ENCODE data around the gene GJA4.
A peak's percentile ranks its signal among the peaks of the same experiment; 100 is the strongest.
"Not testable (repeated sequence)": the region's sequence is repeated elsewhere in the genome, so short reads cannot be mapped to it uniquely, and the experiment has no call there.

The GJA4 gene

DNA sequence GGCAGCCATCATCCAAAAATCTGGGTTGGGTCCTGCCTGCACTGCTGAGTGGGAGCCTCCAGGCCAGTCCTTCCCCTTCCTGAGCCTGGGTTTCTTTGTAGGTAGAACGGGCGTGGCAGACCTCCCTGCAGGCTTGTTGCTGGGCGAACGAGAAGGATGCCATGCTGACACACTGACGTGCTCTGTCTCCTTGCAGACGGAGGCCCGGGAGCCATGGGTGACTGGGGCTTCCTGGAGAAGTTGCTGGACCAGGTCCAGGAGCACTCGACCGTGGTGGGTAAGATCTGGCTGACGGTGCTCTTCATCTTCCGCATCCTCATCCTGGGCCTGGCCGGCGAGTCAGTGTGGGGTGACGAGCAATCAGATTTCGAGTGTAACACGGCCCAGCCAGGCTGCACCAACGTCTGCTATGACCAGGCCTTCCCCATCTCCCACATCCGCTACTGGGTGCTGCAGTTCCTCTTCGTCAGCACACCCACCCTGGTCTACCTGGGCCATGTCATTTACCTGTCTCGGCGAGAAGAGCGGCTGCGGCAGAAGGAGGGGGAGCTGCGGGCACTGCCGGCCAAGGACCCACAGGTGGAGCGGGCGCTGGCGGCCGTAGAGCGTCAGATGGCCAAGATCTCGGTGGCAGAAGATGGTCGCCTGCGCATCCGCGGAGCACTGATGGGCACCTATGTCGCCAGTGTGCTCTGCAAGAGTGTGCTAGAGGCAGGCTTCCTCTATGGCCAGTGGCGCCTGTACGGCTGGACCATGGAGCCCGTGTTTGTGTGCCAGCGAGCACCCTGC is 1.4 kb downstream of the GJA4 start:
- DNase-seq: no peak

DNA sequence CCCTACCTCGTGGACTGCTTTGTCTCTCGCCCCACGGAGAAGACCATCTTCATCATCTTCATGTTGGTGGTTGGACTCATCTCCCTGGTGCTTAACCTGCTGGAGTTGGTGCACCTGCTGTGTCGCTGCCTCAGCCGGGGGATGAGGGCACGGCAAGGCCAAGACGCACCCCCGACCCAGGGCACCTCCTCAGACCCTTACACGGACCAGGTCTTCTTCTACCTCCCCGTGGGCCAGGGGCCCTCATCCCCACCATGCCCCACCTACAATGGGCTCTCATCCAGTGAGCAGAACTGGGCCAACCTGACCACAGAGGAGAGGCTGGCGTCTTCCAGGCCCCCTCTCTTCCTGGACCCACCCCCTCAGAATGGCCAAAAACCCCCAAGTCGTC is 2.0 kb downstream of the GJA4 start:
- no peak for DNase-seq

DNA sequence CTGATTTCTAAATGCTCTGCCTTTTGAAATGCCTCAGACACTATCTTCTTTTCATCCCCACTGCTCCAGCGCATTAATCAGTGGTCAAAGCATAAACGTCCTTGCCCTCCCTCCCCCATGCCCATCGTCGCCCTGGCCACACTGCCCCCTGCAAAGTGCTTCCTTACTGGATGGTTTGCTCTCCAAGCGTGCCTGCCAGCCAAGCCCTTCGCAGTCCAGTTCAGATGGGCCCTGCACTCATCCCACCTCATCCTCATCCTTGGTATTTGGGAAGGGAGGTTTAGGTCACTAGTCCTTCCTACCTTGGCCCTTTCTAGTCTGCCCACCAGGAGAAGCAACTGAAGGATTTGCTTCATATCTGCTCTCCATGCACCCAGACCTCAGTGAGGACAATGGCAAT is 3.1 kb downstream of the GJA4 start:
- DNase-seq: no peak

DNA sequence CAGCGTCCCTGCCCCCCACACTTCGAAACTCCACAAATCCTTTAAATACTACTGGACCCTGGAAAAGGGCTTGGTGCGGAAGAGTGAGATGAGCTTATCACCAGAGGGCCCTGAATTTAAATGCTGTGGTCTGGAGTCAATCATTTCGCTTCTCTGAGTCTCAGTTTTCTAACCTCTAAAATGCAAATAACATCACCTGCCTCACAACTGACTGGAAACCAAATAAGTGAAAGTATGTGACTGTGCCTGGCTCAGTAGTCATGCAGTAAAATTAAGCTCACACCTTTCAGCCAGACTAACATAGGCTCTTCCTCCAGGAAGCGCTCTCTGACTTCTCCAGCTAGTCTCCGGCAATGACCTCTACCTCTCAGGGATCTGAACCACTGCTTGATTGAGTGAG is 4.2 kb downstream of the GJA4 start:
- no peak for DNase-seq

DNA sequence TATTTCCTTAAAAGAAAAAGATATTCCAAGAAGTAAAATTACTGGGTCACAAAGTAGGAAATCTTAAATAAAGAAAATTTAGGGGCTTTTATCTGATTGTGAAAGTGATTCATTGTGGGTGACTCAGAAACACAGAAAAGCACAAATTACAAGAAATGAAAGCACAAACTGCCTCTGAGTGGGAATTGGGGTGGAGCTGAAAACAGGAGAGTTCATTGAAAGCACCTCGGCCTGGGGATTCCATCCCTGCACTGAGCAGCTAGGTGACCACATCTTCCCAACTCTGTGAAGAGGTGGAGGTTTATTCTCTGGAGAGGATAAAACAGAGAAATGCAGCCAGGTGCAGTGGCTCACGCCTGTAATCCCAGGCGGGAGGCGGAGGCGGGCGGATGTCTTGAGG is 7.4 kb downstream of the GJA4 start:
- DNase-seq: no peak

DNA sequence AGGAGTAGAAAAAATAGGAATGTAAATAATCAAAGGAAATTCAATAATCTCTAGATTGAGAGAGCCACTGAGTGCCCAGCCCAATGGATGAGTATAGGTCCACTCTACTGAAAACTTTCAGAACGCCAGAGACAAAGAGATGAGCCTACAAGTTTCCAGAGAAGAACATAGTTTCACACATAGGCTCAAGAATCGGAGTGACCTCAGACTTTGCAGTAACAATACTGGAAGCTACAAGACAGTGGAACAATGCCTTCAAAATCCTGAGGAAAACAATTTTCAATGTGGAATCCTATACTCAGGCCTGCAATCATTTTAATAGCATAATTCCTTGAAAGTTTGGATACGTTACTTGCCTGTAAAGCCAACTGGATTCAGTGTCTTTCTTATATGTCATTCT is 11.0 kb downstream of the GJA4 start:
- DNase-seq: no peak

DNA sequence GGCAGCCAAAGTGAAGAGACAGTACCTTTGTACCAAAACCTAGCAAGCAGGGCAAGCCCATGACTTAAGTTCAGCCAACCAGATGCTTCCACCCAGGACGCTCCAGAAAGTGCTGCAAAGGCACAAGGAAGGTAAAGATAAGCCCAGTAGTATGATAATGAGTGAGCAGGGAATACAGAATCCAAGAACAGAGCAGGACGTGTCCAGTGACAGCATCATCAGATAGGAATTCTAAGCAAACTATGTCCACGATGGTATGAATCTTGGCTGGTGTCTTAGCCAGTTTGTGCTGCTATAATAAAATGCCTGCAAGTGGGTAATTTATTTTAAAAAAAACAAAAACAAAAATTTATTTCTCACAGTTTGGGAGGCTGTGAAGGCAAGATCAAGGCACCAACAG is 13.6 kb downstream of the GJA4 start:
- DNase-seq: peak; percentile 11

DNA sequence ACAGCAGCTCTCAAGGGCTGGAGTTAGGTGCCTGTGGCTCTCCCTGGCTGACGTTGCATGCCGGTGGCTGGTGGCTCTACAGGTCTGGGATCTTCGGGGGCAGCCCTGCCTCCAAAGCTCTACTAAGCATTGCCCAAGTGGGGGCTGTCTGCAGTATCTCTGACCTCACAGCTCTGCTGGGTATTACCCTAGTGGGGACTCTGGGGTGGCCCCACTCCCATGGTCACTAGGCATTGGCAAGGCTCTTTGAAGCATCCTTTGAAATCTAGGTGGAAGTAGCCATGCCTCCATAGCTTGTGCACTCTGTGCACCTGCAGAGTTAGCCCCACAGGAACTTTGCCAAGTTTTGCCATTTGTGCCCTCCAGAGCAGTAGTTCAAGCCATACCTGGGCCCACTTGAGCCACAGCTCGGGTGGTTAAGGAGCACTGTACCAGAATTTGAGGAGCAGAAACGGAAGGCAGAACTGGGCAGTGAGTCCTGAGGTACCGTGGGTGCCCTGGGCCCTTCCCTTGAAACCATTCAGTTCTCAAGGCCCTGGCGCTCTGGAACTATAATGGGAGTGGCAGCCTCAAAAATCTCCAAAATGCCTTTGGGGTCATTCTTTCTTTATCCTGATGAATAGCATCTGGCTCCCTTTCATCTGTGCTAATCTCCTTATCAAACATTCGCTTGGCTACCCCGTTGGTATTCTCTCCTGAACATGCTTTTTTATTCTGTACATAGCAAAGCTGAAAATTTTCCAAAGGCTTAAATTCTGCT is 15.4 kb downstream of the GJA4 start:
- DNase-seq: no peak

DNA sequence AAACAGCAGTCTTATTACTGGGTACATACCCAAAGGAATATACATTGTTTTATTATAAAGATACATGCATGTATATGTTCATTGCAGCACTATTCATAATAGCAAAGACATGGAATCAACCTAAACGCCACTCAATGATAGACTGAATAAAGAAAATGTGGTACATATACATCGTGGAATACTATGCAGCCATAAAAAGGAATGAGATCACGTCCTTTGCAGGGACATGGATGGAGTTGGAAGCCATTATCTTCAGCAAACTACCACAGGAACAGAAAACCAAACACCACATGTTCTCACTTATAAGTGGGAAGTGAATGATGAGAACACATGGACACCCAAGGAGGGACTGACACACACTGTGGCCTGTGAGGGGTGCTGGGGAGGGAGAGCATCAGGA is 18.0 kb downstream of the GJA4 start:
- DNase-seq: not testable (repeated sequence)

DNA sequence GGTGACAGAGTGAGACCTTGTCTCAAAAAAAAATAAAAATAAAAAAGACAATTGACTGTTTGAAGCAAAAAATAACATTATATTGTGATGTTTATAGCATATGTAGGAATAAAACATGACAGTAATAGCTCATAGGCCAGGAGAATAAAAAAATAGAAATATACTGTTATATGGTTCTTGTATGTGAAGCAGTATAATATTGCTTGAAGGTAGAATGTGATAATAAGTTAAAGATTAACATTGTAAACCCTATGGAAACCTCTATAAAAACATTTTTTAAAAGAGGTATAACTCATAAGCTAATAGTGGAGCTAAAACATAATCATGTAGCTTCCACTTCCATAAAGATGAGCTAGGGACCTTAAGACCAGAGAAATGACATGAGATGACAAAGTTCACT is 23.5 kb downstream of the GJA4 start:
- no peak for DNase-seq

DNA sequence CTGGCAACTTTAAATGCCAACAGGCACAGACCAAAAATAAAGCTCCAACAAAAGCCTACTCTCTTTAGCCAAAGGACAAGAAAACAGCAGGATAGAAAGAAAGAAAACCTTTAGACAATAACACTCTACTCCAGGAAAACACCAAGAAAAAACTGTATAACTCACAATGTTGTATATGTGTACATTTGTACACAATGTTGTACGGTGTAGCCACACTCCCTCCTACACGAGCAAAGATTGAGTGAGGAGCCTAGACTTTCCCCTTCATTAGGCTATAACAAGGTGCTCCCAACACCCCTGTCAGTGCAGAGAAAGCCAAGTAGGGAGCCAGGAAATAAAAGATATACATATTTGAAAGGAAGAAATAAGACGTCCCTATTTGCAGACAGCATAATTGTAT is 24.0 kb downstream of the GJA4 start:
- DNase-seq: no peak

DNA sequence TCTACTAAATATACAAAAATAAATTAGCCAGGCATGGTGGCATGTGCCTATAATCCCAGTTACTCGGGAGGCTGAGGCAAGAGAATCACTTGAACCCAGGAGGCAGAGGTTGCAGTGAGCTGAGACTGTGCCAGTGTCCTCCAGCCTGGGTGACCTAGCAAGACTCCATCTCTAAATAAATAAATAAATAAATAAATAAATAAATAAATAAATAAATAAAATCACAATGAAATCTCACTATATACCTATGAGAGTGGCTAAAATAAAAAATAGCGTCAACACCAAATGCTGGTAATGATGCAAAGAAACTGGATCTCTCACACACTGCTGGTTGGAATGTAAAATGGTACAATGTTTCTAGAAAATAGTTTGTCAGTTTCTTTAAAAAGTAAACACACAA is 26.1 kb downstream of the GJA4 start:
- DNase-seq: not testable (repeated sequence)

DNA sequence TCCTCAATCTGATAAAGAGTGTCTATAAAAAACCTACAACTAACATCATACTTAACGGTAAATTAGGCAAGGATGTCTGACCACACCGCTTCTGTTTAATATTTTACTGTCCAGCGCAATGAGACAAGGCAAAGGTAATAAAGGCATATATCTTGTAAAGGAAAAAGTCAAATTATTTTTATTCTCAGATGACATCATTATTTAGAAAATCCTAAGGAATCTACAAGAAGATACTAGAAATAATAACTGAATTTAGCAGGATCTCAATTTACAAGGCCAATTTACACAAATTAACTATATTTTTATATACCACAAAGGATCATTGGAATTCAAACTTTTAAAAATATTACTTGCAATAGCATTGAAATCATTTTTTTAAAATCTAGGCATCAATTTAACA is 29.4 kb downstream of the GJA4 start:
- no peak for DNase-seq

DNA sequence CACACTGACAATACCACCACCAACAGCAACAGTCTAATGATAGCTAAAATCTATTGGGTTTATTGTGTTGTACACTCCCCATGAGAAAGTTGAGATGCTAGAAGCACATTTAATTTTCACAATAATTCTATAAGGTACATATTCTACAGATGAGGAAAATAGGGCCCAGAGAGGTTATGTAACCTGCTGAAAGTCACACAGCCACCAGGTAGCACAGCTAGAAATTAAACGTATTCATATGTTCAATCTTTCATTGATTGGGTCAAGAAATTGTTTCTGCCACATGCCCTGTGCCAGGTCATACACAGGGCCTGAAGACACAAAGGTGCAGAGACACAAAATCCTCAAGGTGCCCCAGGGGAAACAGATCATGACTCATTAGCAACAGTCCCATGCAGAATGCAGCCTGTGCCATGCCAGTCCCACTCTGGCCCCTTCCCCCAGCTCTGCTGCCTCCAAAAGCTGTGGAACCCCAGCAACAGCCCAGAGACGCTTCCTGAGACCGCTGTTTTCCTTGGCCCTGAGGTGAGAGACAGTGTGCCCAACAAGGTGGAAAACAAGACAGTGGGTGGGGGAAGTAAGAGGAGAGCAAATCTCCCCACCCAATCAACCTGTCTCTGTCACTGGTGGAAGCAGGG is 32.1 kb downstream of the GJA4 start:
- no peak for DNase-seq

DNA sequence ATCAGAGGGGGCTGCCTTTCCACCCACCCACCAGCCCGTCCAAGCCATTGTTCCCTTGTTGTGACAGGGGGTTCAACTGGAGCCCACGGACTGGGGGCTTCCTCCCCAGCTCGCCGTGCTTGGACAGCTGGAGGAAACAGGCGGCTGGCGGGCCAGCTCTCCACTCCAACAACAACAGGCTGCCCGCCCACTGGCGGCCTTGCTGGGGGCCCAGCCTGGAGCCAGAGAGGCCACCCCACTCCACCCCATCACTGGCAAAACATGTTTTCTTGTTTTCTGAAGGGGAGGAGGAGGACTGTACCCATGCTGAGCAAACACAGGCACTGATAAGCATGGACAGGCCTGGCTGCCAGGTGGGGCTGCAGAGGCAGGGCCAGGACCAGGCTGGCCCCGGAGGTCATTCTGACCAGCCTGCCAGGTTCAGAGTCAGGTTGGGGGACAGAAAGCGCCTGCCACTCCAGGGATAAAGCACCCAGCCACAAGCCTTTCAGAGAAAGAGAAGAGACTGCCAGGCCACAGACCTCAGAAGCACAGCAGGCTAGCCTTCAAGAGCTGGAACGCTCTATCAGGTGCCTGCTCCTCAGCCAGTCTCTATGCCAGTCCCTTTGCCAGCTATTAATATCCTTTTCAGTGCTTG is 32.8 kb downstream of the GJA4 start:
- no peak for DNase-seq

DNA sequence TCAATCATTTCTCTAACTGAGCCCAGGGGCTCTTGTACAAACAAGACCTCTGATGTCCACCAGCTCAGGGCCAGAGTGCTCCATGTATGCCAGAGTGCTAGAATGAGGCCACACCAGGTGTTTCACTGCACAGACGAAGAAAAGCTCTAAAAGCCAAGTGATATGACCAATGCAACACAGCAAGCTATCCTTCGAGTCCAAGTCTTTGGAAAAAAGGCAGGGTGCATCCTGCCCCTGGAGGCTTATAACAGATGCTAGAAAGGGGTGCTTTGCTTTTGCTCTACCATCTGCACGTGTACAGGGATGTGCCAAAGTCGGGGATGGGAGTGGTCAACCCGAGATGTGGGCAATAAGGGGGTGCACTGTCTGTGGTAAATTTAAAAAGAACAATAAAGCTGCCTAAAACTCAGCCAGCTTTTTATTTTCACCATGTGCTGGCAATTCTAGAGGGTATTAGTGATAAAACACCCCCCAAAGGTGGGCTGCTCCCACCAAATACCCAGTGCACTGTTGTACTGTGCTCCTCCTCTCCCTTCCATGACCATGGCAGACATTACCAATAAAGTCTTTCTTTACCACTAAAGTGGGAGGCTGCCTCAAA is 34.6 kb downstream of the GJA4 start:
- no peak for DNase-seq

DNA sequence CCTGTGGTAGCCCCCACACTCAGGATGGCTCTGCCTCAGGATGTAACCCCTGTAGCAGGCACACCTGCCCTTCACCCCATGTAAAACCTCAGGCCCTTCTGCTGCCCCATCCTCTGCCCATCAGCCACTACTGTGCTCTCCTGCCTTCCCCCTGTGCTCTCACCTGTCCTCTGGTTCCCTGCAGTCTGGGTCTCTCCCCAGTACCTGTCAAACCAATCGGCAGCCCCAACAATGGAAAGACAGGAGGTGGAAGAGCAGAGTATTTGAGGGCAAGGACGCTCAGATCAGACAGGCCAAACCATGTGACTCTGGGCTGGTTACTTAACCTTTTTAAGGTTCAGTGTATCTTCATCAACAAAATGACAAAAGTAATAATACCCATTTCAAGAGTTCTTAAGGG is 35.8 kb downstream of the GJA4 start:
- no peak for DNase-seq

DNA sequence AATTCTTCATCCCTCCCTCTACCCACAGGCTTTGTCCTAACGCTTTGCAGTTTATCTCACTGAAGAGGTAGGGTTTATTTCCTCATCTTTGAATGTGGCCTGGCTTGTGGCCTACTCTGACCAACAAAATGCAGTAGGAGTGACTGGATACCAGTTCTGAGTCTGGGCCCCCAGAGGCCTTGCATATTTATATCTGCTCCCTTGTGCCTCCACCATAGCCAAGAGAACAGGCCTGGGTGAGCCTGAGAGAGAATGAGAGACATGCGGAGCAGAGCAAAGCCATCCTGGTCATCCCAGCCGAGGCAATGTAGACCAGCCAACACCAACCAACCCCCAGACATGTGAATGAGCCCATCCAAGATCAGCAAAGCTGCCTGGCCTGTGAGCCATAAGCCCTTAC is 36.5 kb downstream of the GJA4 start:
- DNase-seq: peak; percentile 10

DNA sequence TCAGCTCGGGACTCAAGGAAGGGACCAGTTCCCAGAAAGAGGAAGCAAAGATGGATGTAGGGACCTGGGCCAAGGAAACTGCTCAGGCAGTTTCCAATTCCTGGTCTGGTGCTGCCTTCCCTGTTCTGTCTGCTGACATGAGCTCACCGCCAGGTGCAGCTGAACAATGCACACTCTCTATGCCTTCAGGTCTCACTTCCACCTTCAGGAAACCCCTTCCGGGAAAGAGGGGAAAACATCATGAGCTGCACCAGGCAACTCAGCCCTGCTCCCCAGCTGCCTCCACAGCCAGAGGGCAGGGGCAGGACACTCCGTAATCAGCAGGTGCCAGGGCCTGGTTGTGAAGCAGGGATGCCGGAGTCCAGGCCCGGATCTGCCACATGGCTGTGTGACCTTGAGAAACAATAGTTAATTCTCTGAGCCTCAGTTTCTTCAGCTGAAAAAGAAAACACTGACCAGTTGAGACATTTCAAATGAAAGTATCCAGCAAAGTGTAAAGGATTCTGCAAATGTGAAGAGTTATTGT is 39.0 kb downstream of the GJA4 start:
- DNase-seq: no peak

DNA sequence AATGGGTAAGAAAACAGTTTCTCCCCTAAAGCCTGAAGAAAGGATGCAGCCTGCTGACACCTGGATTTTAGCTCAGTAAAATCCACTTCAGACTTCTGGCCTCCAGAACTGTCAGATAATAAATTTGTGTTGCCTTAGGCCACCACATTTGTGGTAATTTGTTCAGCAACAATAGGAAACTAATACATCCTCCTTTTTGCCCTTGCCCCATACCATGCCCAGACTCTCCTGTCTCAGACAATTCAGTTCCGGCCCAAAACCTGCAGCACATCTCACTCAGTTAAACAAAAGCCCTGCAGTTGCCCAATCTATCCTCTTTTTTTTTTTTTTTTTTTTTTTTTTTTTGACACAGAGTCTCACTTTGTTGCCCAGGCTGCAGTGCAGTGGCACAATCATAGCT is 40.9 kb downstream of the GJA4 start:
- no peak for DNase-seq

DNA sequence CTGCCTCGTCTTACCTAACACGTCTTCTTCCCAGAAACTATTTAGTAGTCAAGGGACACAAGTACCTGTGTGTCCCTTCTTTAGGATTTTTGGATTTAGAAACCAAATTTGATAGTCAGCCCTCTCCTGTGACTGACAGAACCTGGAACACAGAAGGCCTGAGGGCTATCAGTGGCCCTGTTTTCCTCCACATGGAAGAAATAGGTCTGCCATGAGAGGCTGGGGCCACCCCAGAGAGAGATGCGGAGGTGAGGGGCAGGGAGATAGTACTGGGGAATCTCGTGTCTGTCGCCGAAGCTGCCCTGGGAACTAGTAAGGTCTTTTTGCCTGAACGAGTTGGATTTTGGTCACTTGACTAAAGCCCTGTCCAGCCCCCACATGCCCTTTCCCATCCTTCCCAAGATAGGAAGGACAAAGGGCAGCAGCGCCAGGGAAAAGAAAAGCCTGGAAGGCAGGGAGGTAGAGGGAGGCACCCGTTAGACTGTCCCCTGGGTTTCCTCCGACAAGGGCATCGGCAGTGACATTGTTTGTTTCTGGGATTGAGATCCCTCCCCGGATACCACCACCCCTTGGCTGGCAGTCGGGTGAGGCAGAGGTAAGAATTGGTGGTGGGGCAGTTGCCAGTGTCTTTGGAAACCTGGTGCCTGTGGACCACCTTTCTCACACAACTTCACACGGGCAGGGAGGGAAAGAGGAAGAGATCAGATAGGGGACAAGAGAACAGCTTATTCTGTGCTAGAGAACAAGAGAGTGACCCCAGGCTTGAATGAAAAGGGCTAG is 46.9 kb downstream of the GJA4 start:
- no peak for DNase-seq

DNA sequence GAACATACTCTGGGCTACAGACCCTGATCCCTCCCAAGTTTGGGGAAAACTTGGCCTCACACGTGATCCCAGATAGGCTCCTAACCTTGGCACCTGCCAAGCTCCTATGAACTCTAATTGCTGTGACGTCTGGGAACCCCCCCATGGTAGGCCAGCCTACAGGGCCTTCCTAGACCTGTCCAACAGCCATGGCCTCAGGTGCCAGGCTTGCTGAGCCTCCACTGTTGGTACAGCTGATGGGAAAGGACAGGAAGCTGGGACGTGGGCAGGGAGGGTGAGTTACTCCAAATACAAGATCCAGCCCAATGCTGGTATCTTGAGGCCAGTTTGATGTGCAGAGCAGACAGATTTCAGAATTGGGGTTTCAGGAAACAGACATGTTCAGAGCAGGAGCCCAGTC is 47.6 kb downstream of the GJA4 start:
- DNase-seq: no peak

Data from fibroblast of upper back skin (primary cell).